Measurements from ENCODE around the gene SNTB2. TPM values are rescaled to one million over a fixed set of nuclear protein-coding genes. Genes with fewer than 3 reads are reported as not detected.
A peak's percentile ranks its signal among the peaks of the same experiment; 100 is the strongest.

Gene SNTB2
- total and polyA plus RNA-seq, 2 of the 13 experiments (the other 11 are each of a cell fraction or from before 2014, with no cell fraction given) = 11.5 to 19.2 TPM

GRCh38 chr16:69311533-69312387 lies 124.8 kb downstream of the SNTB2 start (continued):
- TF ChIP-seq, protein P1, sequence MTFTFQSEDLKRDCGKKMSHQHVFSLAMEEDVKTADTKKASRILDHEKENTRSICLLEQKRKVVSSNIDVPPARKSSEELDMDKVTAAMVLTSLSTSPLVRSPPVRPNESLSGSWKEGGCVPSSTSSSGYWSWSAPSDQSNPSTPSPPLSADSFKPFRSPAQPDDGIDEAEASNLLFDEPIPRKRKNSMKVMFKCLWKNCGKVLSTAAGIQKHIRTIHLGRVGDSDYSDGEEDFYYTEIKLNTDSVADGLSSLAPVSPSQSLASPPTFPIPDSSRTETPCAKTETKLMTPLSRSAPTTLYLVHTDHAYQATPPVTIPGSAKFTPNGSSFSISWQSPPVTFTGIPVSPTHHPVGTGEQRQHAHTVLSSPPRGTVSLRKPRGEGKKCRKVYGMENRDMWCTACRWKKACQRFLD (CRISPR knock-in tag; IDR thresholded peaks at IDR 0.05; ENCODE audit: borderline replicate concordance) = peak; percentile 55
- 0 out of 2 replicates have a peak, but pooled peaks have one; percentile 20 for TF ChIP-seq JUN (CRISPR knock-in tag; IDR thresholded peaks at IDR 0.05)
- no peak for TF ChIP-seq SMAD9 (CRISPR knock-in tag; IDR thresholded peaks at IDR 0.05)
- TF ChIP-seq, protein P2, sequence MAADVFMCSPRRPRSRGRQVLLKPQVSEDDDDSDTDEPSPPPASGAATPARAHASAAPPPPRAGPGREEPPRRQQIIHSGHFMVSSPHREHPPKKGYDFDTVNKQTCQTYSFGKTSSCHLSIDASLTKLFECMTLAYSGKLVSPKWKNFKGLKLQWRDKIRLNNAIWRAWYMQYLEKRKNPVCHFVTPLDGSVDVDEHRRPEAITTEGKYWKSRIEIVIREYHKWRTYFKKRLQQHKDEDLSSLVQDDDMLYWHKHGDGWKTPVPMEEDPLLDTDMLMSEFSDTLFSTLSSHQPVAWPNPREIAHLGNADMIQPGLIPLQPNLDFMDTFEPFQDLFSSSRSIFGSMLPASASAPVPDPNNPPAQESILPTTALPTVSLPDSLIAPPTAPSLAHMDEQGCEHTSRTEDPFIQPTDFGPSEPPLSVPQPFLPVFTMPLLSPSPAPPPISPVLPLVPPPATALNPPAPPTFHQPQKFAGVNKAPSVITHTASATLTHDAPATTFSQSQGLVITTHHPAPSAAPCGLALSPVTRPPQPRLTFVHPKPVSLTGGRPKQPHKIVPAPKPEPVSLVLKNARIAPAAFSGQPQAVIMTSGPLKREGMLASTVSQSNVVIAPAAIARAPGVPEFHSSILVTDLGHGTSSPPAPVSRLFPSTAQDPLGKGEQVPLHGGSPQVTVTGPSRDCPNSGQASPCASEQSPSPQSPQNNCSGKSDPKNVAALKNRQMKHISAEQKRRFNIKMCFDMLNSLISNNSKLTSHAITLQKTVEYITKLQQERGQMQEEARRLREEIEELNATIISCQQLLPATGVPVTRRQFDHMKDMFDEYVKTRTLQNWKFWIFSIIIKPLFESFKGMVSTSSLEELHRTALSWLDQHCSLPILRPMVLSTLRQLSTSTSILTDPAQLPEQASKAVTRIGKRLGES (CRISPR knock-in tag; IDR thresholded peaks at IDR 0.05; ENCODE audit: borderline replicate concordance) = 0 out of 2 replicates have a peak, but pooled peaks have one; percentile 25
- TF ChIP-seq HNF4A (CRISPR knock-in tag; IDR thresholded peaks at IDR 0.05) = peak; percentile 36; the same call in 1 of the 2 replicates
- TF ChIP-seq ZSCAN12 (CRISPR knock-in tag; IDR thresholded peaks at IDR 0.05) = peak; percentile 91; the same call in 1 of the 2 replicates
- TF ChIP-seq ZNF224 (CRISPR knock-in tag; IDR thresholded peaks at IDR 0.05) = peak; percentile 33; the same call in 1 of the 2 replicates
- TF ChIP-seq GZF1 (CRISPR knock-in tag; IDR thresholded peaks at IDR 0.05) = peak; percentile 98
- TF ChIP-seq ZNF292 (CRISPR knock-in tag; IDR thresholded peaks at IDR 0.05; ENCODE audit: borderline replicate concordance, low read depth) = no peak
- peak; percentile 95 for TF ChIP-seq ZKSCAN1 (IDR thresholded peaks at IDR 0.05; ENCODE audit: low read length)
- TF ChIP-seq ZNF235 (CRISPR knock-in tag; IDR thresholded peaks at IDR 0.05; ENCODE audit: borderline replicate concordance) = 0 out of 2 replicates have a peak, but pooled peaks have one; percentile 44
- no peak for TF ChIP-seq ZNF460 (CRISPR knock-in tag; IDR thresholded peaks at IDR 0.05; ENCODE audit: borderline replicate concordance)
- TF ChIP-seq SNAI1 (CRISPR knock-in tag; IDR thresholded peaks at IDR 0.05; ENCODE audit: borderline replicate concordance) = peak; percentile 83; the same call in 1 of the 2 replicates
- TF ChIP-seq, protein P3, sequence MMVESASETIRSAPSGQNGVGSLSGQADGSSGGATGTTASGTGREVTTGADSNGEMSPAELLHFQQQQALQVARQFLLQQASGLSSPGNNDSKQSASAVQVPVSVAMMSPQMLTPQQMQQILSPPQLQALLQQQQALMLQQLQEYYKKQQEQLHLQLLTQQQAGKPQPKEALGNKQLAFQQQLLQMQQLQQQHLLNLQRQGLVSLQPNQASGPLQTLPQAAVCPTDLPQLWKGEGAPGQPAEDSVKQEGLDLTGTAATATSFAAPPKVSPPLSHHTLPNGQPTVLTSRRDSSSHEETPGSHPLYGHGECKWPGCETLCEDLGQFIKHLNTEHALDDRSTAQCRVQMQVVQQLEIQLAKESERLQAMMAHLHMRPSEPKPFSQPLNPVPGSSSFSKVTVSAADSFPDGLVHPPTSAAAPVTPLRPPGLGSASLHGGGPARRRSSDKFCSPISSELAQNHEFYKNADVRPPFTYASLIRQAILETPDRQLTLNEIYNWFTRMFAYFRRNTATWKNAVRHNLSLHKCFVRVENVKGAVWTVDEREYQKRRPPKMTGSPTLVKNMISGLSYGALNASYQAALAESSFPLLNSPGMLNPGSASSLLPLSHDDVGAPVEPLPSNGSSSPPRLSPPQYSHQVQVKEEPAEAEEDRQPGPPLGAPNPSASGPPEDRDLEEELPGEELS (CRISPR knock-in tag; IDR thresholded peaks at IDR 0.05) = 0 out of 2 replicates have a peak, but pooled peaks have one; percentile 54
- TF ChIP-seq NKX3-1 (CRISPR knock-in tag; IDR thresholded peaks at IDR 0.05) = peak; percentile 59; the same call in 1 of the 2 replicates
- peak; percentile 16; the same call in 1 of the 2 replicates for TF ChIP-seq HIC2 (CRISPR knock-in tag; IDR thresholded peaks at IDR 0.05; ENCODE audit: low read depth)
- TF ChIP-seq HOXD1 (CRISPR knock-in tag; IDR thresholded peaks at IDR 0.05) = peak; percentile 75
- peak; percentile 42 for TF ChIP-seq ZNF451 (CRISPR knock-in tag; IDR thresholded peaks at IDR 0.05)
- TF ChIP-seq, protein P4, sequence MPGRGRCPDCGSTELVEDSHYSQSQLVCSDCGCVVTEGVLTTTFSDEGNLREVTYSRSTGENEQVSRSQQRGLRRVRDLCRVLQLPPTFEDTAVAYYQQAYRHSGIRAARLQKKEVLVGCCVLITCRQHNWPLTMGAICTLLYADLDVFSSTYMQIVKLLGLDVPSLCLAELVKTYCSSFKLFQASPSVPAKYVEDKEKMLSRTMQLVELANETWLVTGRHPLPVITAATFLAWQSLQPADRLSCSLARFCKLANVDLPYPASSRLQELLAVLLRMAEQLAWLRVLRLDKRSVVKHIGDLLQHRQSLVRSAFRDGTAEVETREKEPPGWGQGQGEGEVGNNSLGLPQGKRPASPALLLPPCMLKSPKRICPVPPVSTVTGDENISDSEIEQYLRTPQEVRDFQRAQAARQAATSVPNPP (CRISPR knock-in tag; IDR thresholded peaks at IDR 0.05) = peak; percentile 46; the same call in 1 of the 2 replicates
